CD14-positive monocyte (primary cell): Measurements from ENCODE around the gene KCNAB1. TPM values are rescaled to one million over a fixed set of nuclear protein-coding genes. Genes with fewer than 3 reads are reported as not detected.
"Not testable (repeated sequence)": the region's sequence is repeated elsewhere in the genome, so short reads cannot be mapped to it uniquely, and the experiment has no call there.

Experiments used
- DNase-seq, 3 donors: peaks; one replicate each; pipeline ENCODE4 v3.0.0-alpha.2; 2011 to 2022
- H2AFZ ChIP-seq: 2 replicates; pipeline ENCODE4 v1.6.0; 2012; ENCODE audit warnings: mild to moderate bottlenecking, low read depth, low read length, inconsistent platforms; ENCODE audit not compliant: insufficient read depth, poor library complexity, severe bottlenecking
- H3K27ac ChIP-seq, 2 donors: 1 replicate in 1 of 2; 2 replicates in 1 of 2; pipeline ENCODE4 v1.5.1; 2012 to 2013; ENCODE audit warnings: low read length in 2 of 2, control low read depth in 1 of 2, inconsistent platforms in 1 of 2, low read depth in 1 of 2, mild to moderate bottlenecking in 1 of 2
- H3K27me3 ChIP-seq, 2 donors: one replicate each; pipeline versions ENCODE4 v1.6.0 to v1.6.1; 2011 to 2013; ENCODE audit warnings: low read length in 2 of 2; ENCODE audit not compliant: control insufficient read depth in 2 of 2, insufficient read depth in 2 of 2
- H3K36me3 ChIP-seq, 2 donors: replicated peaks in 1 of 2; 1 replicate in 1 of 2; 2 replicates in 1 of 2; pipeline versions ENCODE4 v1.5.1 to v1.6.1; 2012 to 2013; ENCODE audit warnings: low read length in 2 of 2, control low read depth in 1 of 2, inconsistent platforms in 1 of 2, mild to moderate bottlenecking in 1 of 2; ENCODE audit not compliant: insufficient read depth in 2 of 2, control insufficient read depth in 1 of 2
- H3K4me1 ChIP-seq, 2 donors: 1 replicate in 1 of 2; 2 replicates in 1 of 2; pipeline versions ENCODE4 v1.5.1 to v1.6.1; 2012 to 2013; ENCODE audit warnings: low read length in 2 of 2, control low read depth in 1 of 2, inconsistent platforms in 1 of 2, mild to moderate bottlenecking in 1 of 2, moderate library complexity in 1 of 2; ENCODE audit not compliant: insufficient read depth in 2 of 2, control insufficient read depth in 1 of 2
- H3K4me2 ChIP-seq: replicated peaks from 2 replicates; pipeline ENCODE3; 2012; ENCODE audit warnings: low read length, moderate library complexity, mild to moderate bottlenecking; ENCODE audit not compliant: poor library complexity, severe bottlenecking; ENCODE audit errors: extremely low read depth
- H3K4me3 ChIP-seq, 3 experiments: fragments of 200-600 bp in 1 of 3; sonication (generic) in 1 of 3; replicated peaks in 1 of 3; 1 replicate in 2 of 3; 2 replicates in 1 of 3; pipeline ENCODE4 v1.5.1; 2011 to 2013; ENCODE audit warnings: low read length in 3 of 3, mild to moderate bottlenecking in 3 of 3, control low read depth in 2 of 3, low read depth in 2 of 3, inconsistent platforms in 1 of 3, moderate library complexity in 1 of 3
- H3K79me2 ChIP-seq: 2 replicates; pipeline ENCODE4 v1.6.0; 2012; ENCODE audit warnings: mild to moderate bottlenecking, control low read depth, inconsistent platforms, low read length, moderate library complexity; ENCODE audit not compliant: insufficient read depth
- H3K9ac ChIP-seq: 2 replicates; pipeline ENCODE4 v1.6.0; 2017; ENCODE audit warnings: low read length, mild to moderate bottlenecking; ENCODE audit not compliant: insufficient read depth, poor library complexity, severe bottlenecking
- H3K9me3 ChIP-seq, 2 donors: replicated peaks in 1 of 2; 1 replicate in 1 of 2; 2 replicates in 1 of 2; pipeline versions ENCODE4 v1.5.1 to v1.6.1; 2012 to 2013; ENCODE audit warnings: low read length in 2 of 2, control low read depth in 1 of 2; ENCODE audit not compliant: control insufficient read depth in 1 of 2, insufficient read depth in 1 of 2
- H4K20me1 ChIP-seq: 2 replicates; pipeline ENCODE4 v1.6.0; 2012; ENCODE audit warnings: mild to moderate bottlenecking, low read length, control low read depth, moderate library complexity; ENCODE audit not compliant: insufficient read depth
- H3K27ac Mint-ChIP-seq, 7 donors: one replicate each; pipeline ENCODE4 v1.8.0; 2020; ENCODE audit warnings: mild to moderate bottlenecking in 7 of 7, mixed read lengths in 7 of 7, moderate library complexity in 6 of 7, inconsistent platforms in 2 of 7
- H3K27me3 Mint-ChIP-seq, 3 donors: one replicate each; pipeline ENCODE4 v1.8.0; 2021 to 2022; ENCODE audit warnings: low read depth in 3 of 3, mild to moderate bottlenecking in 3 of 3, mixed read lengths in 3 of 3, moderate library complexity in 3 of 3, inconsistent platforms in 1 of 3
- H3K36me3 Mint-ChIP-seq, 2 donors: one replicate each; pipeline ENCODE4 v1.8.0; 2020; ENCODE audit warnings: mixed read lengths in 2 of 2, inconsistent platforms in 1 of 2, mild to moderate bottlenecking in 1 of 2
- H3K4me1 Mint-ChIP-seq: one replicate; pipeline ENCODE4 v1.8.0; 2020; ENCODE audit warnings: mild to moderate bottlenecking, mixed read lengths
- H3K4me3 Mint-ChIP-seq, 2 donors: one replicate each; pipeline ENCODE4 v1.8.0; 2020; ENCODE audit warnings: mild to moderate bottlenecking in 2 of 2, mixed read lengths in 2 of 2, moderate library complexity in 1 of 2
- H3K9me3 Mint-ChIP-seq, 7 donors: one replicate each; pipeline ENCODE4 v1.8.0; 2020 to 2022; ENCODE audit warnings: mixed read lengths in 7 of 7, mild to moderate bottlenecking in 6 of 7, moderate library complexity in 6 of 7, inconsistent platforms in 2 of 7
- CTCF ChIP-seq: fragments of 200-600 bp; IDR thresholded peaks from one replicate; pipeline ENCODE4 v1.8.0; 2022; ENCODE audit warnings: antibody characterized with exemption, mild to moderate bottlenecking
- WGBS: methylation state at CpG from one replicate; pipeline ENCODE4 v1.1.5; 2013; ENCODE audit warnings: missing lambda C conversion rate; ENCODE audit not compliant: insufficient coverage; 5-methylcytosine and 5-hydroxymethylcytosine counted together
- intact Hi-C, 2 donors: fragments of 100-400 bp; cut with micrococcal nuclease; formaldehyde crosslinking; loops; one replicate each; pipeline versions ENCODE4 v1.15.0 to v1.15.1; 2023
- polyA plus RNA-seq, 3 donors: library from polyadenylated mRNA; depleted of rRNA in 1 of 3; unstranded in 2 of 3; stranded (reverse) in 1 of 3; fragments of 300-500 nt in 2 of 3; fragments of >200 nt in 1 of 3; fragmentation: Illumina TruSeq in 2 of 3; gene quantifications; 1 replicate in 2 of 3; 2 replicates in 1 of 3; pipeline ENCODE4 v1.2.3, GENCODE V29; 2012 to 2021

KCNAB1 gene
- polyA plus RNA-seq, 3 donors: 0.08 to 0.14 TPM; not detected in 1

GRCh38 chr3:156098437-156099035 lies 21.8 kb upstream of the KCNAB1 start:
- H3K27me3 ChIP-seq: no peaks in the 10 kb centered on the region
- H3K36me3 ChIP-seq: no peaks in the 10 kb centered on the region
- no peaks in the 10 kb centered on the region for H3K4me1 Mint-ChIP-seq
- H3K79me2 ChIP-seq: no peaks in the 10 kb centered on the region
- 75% methylated on average over 2 of the region's 4 CpGs for WGBS
- H3K4me3 Mint-ChIP-seq: no peak overlapping the region
- peaks cover 0 to 6% (median 3%) of the 10 kb centered on the region in 3 donors for H3K27me3 Mint-ChIP-seq
- H3K9me3 ChIP-seq: peaks cover 0 to 2% of the 10 kb centered on the region in 2 donors
- intact Hi-C loops: no loop called here
- H3K9me3 Mint-ChIP-seq: peaks cover 0 to 9% (median 0%) of the 10 kb centered on the region in 7 donors
- no peak for DNase-seq
- no peak overlapping the region for H3K9ac ChIP-seq
- no peak for TF ChIP-seq CTCF
- no peaks in the 10 kb centered on the region for H3K36me3 Mint-ChIP-seq
- no peak overlapping the region for H3K27ac Mint-ChIP-seq
- no peaks in the 10 kb centered on the region for H3K4me1 ChIP-seq
- no peak overlapping the region for H2AFZ ChIP-seq
- no peaks in the 10 kb centered on the region for H4K20me1 ChIP-seq
- H3K4me3 ChIP-seq: no peak overlapping the region
- no peak overlapping the region for H3K4me2 ChIP-seq
- no peak overlapping the region for H3K27ac ChIP-seq

- intact Hi-C loops, H3K27ac Mint-ChIP-seq, H2AFZ ChIP-seq, H4K20me1 ChIP-seq, H3K27me3 Mint-ChIP-seq, H3K4me1 ChIP-seq, H3K9ac ChIP-seq, H3K4me1 Mint-ChIP-seq, H3K4me3 Mint-ChIP-seq, H3K9me3 ChIP-seq, H3K27ac ChIP-seq, H3K9me3 Mint-ChIP-seq, H3K4me2 ChIP-seq, H3K79me2 ChIP-seq, DNase-seq, H3K36me3 ChIP-seq, H3K4me3 ChIP-seq, H3K27me3 ChIP-seq, H3K36me3 Mint-ChIP-seq: not testable (repeated sequence)
- 99% methylated on average over 21 of the region's 27 CpGs for WGBS
These were observed 21.0 kb upstream of the KCNAB1 start for GRCh38 chr3:156099348-156099747.

GRCh38 chr3:156099984-156100383 lies 20.4 kb upstream of the KCNAB1 start:
- DNase-seq, H3K27ac ChIP-seq, H3K36me3 ChIP-seq, H3K27ac Mint-ChIP-seq, H3K9ac ChIP-seq, H3K27me3 ChIP-seq, H3K4me3 Mint-ChIP-seq, H3K9me3 ChIP-seq, H4K20me1 ChIP-seq, H3K4me1 Mint-ChIP-seq, H2AFZ ChIP-seq, H3K4me3 ChIP-seq, H3K36me3 Mint-ChIP-seq, H3K79me2 ChIP-seq, intact Hi-C loops, H3K9me3 Mint-ChIP-seq, H3K4me1 ChIP-seq, H3K4me2 ChIP-seq, H3K27me3 Mint-ChIP-seq: not testable (repeated sequence)
- 94% methylated on average over 6 of the region's 9 CpGs for WGBS
